Kidney glomerular epithelial cell (primary cell): ENCODE data around the gene HDDC3.
"Not testable (repeated sequence)": the region's sequence is repeated elsewhere in the genome, so short reads cannot be mapped to it uniquely, and the experiment has no call there.

Experiments used
- DNase-seq: peaks from one replicate; lab custom pipeline; 2025; lab: John Stamatoyannopoulos, UW

HDDC3 gene

DNA sequence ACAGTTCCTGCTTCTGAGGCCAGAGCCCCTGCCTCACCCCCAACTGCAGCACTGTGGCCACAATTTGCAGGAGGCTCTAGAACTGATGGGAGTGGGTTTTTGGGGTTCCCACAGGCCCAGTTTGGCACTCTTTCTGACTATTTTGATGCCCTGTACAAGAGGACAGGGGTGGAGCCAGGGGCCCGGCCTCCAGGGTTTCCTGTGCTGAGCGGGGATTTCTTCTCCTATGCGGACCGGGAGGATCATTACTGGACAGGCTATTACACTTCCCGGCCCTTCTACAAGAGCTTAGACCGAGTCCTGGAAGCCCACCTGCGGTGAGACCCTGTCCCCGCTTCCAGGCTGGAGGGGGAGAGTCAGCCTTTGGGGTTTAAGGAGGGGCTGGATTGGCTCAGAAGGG lies 22.4 kb downstream of the HDDC3 start:
- no peak for DNase-seq

DNA sequence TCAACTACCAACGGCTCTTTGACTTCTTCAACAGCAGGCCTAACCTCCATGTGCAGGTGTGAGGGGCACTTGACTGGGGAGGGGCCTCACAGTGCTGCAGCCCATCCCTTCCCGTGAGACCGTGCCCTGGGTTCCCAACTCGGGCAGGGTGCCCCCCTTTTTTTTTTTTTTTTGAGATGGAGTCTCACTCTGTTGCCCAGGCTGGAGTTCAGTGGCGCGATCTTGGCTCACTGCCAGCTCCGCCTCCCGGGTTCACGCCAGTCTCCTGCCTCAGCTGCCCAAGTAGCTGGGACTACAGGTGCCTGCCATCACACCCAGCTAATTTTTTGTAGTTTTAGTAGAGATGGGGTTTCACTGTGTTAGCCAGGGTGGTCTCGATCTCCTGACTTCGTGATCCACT lies 22.9 kb downstream of the HDDC3 start:
- DNase-seq: not testable (repeated sequence)

DNA sequence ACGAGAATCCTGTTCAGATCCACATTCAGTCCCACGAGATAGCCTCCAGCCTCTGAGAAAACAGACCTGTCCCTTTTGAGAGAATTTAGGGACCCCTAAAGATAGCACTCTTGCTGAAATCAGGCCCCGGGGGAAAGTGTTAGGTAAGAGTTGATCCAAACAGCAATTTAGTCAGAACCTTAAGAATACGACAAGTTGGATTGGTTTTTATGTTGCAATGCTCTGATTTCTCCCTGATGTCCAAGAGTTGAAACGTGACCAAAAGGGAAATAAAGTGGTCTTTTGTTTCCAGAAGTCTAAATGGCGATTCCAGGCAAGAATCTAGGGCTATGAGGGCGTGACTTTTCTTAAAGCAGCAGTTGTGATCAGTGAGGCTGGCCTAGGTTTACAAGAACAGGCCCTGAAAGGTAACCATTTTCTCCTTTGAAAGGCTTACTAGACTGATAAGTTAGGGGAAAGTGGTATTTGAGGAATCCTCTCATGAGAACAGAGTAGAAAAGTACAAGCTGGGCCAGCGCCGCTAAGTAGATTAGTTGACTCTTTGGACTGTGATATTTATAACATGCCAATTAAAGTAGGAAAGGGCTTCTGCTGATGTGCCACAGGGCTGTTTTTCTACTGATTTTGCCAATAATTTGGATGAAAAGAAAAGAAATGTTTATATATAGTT lies 24.4 kb downstream of the HDDC3 start:
- DNase-seq: no peak

DNA sequence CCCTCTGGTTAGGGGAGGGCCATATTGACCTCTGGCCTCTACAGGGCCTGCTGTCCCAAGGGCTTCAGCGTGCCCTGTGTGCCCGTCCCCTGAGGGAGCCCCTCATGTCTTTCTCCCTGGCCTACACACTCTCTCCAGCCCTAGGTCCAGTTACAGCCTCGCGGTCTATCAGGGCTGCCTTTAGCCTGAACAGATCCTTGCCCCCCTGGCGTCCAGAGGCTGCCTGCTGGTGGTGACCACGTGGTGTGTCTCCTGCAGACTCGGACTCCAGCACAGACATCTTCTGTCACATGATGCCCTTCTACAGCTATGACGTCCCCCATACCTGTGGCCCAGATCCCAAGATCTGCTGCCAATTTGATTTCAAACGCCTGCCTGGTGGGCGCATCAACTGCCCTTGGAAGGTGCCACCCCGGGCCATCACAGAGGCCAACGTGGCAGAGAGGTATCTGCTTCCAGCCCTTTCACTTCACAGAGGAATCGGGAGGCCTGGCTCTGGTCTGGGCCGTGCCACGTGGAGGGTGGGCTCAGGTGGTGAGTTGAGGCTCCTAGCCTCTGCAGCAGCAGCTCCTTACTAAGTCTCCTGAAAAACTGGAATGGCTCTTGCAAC lies 25.2 kb downstream of the HDDC3 start:
- no peak for DNase-seq

DNA sequence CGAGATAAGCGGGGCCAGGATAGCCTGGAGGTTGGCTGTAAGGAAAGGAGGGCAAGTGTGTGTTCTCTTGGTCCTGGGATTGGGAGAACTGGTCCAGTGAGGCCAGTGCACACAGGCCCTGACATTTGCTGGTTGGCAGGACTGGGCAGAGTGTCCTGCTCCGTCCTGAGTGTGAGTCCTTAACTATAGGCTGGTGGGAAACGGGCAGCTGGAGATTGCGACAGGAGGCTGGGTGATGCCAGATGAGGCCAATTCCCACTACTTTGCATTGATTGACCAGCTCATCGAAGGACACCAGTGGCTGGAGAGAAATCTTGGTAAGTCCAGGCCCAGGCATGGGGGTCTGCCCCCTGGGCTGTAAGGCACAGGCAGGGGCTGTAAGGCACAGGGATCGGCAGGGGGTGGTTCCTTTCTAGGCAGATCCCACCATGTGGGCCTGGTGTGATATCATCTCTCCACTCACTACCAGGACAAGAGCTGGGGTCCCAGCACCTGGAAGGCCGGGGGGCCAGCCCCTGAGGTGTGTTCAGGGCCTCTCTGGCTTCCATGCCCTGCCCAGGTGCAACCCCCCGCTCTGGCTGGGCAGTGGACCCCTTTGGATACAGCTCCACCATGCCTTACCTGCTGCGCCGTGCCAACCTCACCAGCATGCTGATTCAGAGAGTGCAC lies 26.0 kb downstream of the HDDC3 start:
- no peak for DNase-seq

DNA sequence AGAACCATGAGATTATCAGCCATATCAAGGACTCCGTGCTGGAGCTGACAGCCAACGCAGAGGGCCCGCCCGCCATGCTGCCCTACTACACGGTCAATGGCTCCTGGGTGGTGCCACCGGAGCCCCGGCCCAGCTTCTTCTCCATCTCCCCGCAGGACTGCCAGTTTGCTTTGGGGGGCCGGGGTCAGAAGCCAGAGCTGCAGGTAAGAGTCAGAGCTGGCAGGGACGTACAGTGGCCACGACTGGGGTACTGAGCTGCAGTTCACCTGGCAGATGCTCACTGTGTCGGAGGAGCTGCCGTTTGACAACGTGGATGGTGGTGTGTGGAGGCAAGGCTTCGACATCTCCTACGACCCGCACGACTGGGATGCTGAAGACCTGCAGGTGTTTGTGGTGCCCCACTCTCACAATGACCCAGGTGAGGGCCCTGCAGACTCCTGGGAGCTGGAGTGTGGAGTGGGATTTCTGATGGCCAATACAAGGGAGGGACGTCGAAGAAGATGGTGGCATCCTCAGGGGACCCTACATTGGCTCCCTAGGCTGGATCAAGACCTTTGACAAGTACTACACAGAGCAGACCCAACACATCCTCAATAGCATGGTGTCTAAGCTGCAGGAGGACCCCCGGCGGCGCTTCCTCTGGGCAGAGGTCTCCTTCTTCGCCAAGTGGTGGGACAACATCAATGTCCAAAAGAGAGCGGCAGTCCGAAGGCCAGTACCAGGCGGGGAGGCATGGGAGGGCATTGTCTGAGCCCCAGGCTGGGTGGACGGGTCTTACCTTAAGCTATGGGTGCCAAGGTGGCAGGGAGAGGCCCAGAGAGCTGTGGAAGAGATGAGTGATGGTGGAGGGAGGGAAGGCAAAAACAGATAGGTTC lies 26.8 kb downstream of the HDDC3 start:
- no peak for DNase-seq

DNA sequence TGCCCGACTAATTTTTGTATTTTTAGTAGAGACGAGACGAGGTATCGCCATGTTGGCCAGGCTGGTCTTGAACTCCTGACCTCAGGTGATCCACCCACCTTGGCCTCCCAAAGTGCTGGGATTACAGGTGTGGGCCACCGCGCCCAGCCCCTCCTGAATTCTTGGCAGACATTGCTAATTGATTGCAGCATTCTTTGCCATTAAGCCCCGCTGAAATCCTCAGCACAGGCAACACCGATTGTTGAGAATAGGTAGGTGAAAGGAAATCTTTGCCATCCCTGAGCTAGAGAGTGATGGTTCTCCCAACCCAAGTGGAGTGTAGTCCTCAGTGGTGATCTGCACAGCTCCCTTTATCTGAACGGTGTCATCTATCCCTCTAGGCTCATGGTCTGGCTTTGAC lies 27.6 kb downstream of the HDDC3 start:
- no peak for DNase-seq

DNA sequence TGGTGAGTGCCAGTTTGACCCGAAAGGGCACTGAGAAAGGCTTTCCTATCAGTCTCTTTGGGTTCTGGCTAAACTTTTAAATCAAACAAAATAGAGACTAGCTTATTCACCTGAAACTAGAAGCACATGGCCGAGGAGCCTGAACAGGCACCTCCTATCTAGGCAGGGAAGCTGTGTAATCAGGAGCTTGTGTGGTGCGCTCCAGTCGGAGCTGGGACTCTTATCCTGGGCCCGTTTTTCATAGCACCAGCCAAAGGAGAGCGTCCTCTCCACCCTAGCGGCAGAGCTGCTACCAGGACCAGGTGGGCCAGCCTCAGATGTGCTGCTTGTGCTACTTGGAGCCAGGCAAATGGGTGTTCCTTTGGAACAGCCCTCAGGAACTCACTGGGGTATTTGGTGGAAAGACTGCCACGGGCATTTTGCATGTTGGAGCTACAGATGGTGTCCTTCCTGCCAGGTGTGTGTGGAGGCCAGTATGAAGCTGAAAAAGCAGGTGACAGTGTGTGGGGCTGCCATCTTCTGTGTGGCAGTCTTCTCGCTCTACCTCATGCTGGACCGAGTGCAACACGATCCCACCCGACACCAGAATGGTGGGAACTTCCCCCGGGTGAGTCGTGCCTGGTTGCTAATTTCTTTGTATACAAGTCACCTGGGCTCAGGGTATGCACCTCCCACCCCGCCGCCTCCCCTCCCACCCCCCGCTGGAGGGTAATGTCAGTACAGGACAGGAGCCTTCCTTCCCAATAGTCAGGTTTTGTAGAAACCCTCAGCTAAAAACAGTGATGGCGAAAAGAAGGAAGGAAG lies 28.4 kb downstream of the HDDC3 start:
- DNase-seq: no peak

DNA sequence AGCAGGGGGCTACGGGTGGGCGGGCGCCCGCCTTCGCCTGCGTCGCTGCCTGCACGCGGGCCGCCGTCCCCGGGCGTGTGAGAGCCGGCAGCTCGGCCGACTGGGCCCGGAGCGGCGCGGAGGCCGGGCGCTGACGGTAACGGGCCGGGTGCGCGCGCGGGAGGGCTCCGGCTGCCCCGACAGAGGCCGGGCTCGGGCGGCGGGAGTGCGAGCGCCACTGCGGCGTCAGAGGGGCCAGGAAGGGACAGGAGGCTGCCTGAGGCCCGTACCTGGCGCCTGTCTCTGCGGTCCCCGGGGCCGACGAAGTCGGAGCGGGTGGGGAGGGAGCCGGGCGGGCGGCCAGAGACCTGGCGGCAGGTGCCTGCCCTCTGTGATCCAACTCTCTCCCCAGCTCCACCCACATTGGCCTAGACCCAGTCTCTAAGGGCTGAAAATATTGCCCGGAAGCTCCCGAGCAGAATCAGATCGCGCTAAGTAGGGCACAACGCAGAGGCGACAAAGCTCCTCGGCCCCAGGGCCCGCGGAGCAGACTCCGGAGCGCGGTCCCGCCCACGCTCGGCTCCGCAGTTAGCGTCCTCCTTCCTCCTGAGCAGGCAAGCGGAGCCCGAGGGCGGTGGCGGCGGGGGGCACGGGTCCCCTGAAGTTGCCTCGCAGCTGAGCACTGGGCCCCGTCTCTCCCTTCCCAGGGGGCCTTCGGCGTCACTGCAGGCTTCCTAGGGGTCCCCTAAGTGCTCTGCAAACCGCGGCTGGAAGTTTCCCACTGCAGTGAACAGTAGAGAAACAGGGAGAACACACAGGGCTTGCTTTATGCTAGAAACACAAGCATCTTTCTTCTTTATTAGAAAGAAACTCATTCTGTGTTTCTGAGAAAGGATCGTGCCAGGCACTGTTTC lies 29.3 kb downstream of the HDDC3 start, which contains the start of gene MAN2A2:
TSS of gene MAN2A2 (plus strand) at position 463 of the 893 bp plus-strand sequence. CDS start 906 bp downstream, outside the sequence.
- DNase-seq: peak; percentile 30

DNA sequence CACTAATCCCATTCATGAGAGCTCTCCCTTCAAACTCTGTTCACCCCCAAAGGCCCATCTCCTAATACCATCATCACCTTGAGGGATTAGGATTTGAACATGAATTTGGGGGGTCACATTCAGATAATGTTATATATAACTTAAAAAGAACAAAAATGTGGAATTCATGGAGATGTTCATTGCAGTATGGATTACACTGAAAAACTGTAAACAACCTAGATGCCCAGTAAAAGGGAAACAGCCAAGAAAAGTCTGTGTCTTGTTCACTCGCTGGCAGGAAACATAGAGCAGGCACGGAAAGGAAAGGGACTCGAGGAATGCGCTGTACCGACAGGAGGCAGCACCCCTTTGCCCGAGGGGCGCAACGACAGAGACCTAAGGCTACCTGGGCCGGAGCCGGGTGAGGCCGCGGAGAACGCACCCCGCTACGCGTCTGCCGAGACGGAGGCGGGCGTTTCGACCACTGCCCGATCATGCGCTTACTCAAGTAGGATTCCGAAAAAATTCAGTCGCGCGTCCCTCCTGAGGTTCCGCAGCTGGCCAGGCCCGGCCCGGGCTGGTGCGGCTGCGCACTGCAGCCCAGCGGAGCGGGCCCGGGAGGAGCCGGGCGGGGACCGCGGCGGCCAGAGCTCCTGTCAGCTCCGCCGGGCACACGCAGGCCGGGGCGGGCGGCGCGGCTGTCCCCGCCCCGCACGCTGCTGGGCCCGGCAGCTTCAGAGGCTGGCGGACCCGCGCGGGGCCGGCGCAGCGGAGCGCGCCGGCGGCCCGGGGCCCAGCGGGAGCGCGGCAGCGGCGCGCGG lies 30.1 kb downstream of the HDDC3 start:
- peak; percentile 69 for DNase-seq

DNA sequence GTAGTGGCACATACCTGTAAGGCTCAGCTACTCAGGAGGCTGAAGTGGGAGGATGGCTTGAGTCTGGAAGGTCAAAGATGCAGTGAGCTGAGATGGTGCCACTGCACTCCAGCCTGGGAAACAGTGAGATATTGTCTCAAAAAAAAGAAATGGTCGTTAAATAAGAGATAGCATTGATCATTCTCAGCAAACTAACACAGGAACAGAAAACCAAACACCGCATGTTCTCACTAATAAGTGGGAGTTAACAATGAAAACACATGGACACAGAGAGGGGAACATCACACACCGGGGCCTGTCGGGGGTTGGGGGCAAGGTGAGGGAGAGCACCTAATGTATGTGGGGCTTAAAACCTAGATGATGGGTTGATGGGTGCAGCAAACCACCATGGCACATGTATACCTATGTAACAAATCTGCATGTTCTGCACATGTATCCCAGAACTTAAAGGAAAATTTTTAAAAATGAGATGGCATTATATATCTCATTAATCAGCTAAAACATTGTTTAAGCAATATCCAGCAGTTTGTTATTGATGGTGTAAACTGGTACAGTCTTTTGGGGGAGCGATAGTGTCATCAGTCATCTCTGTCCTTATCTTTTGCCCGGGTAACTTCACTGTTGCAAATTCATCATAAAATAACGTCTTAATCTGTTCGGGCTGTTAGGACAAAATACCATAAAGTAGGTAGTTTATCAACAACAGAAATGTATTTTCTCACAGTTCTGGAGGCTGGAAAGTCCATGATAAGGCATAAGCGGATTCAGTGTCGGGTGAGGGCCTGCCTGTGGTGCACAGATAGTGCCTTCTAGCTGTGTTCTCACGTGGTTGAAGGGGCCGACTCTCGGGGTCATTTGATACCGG lies 30.9 kb downstream of the HDDC3 start:
- no peak for DNase-seq

DNA sequence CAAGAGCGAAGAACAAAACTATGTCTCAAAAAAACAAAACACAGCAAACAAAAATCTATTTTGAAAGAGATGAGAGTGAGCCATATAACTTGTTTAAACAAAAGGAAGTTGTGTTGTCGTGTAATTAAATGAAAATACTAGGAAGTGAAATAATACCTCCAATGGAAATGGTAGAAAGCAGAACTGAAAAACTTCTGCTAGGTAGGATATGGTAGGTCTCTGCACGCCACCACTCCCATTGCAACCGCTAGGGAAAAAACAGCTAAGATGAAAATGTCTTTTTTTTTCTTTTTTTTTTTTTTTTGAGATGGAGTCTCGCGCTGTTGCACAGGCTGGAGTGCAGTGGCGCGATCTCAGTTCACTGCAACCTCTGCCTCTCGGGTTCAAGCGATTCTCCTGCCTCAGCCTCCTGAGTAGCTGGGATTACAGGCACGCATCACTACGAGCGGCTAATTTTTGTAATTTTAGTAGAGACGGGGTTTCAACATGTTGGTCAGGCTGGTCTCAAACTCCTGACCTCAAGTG lies 35.2 kb downstream of the HDDC3 start:
- not testable (repeated sequence) for DNase-seq

DNA sequence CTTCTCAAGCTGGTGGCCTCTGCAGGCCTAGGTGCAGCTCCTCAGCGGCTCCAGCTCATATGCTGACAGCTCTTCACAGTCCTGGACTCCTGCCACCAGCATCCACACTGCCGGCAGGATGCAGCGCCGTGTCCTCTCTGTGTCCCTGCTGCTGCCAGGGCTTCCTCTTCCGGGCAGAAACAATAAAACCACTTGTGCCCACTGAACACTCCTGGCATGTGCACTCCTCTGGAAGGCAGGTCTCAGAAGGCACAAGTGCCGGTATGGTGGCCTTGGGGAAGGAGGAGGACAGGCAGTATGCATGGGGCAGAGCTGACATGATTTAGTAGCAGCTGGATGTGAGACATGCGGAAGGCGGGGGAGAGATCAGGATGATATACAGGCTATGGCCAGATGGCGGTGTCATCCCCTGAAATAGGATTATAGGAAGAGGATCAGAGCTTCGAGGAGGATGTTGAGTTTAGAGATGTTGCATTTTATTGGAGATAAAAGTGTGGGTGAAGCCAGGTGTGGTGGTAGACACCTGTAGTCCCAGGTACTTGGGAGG lies 36.7 kb downstream of the HDDC3 start:
- no peak for DNase-seq

DNA sequence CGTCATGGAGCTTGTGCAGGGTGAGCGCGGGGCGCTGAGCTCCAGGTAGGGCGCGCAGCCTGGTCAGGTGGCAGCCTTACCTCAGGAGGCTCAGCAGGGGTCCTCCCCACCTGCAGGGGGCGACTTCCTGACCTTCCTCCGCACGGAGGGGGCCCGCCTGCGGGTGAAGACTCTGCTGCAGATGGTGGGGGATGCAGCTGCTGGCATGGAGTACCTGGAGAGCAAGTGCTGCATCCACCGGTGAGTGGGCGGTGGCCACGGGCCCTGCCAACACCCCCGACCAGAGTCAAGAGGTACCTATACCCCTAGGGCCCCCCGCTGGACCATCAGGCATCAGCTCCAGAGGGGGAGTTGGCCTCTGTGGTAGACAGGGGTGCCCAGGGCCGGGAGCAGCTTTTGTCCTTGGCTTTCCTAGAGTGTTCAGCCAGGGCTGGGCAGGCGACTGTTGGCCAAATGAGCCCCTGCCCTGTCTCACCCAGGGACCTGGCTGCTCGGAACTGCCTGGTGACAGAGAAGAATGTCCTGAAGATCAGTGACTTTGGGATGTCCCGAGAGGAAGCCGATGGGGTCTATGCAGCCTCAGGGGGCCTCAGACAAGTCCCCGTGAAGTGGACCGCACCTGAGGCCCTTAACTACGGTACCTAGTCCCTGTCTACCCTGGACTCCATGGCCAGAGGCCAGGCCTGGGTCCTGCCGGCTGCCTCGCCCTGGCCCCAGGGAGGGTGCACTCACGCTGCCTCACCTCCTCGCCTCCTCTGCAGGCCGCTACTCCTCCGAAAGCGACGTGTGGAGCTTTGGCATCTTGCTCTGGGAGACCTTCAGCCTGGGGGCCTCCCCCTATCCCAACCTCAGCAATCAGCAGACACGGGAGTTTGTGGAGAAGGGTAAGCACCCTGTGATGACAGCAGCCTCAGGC lies 38.9 kb downstream of the HDDC3 start:
- no peak for DNase-seq

DNA sequence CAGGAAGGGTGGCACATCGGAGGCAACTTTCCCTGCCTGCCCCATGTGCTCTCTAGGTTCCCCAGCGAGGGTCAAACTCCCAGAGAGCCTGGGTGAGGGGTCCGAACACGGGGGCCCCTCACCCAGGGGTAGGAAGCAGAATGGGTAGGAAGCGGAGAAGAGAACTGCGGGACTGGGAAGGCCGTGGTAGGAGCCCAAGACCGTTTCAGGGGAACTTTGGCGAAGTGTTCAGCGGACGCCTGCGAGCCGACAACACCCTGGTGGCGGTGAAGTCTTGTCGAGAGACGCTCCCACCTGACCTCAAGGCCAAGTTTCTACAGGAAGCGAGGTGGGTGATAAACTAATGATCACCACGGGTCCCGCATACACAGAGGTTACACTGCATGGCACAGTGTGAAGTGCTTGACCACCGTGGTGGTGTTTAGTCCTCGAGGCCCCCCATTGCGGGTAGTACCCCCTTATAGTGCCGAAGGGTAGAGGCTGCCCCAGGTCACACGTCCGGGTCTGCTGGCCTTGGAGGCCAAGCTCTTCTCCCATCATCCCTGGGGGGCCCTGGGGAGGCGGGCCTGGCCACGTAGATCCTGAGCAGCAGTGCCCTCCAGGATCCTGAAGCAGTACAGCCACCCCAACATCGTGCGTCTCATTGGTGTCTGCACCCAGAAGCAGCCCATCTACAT lies 39.7 kb downstream of the HDDC3 start:
- no peak for DNase-seq

DNA sequence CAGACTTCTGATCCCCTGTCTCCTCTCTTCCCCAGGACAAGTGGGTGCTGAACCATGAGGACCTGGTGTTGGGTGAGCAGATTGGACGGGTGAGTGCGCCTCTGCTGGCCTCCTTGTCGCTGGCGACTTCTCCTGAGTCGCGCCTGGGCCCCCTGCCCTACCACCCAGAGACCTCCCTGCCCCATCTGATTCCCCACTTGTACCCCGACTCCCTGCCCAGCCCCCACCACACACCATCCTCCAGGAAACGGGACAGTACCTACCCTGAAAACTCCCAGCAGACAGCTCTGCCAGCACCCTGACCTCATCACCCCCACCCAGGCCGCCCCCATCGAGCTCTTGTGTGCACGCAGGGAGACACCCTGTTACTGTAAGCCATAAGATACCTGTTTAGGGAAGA lies 40.3 kb downstream of the HDDC3 start:
- DNase-seq: no peak
